ENCODE results near the gene SUPT3H.

SUPT3H gene

GRCh38 chr6:45320349-45320748 lies 57.4 kb downstream of the SUPT3H start:
- TF ChIP-seq CTCF (IDR thresholded peaks at IDR 0.05; ENCODE audit: control extremely low read depth, extremely low read depth, low read depth, missing control alignments), result no peak
- DNase-seq (ENCODE audit: extremely low spot score), result no peak
- CTCF ChIA-PET, result no interaction called here
- POLR2A ChIA-PET, result no interaction called here

- POLR2A ChIA-PET, result no interaction called here
- CTCF ChIA-PET, result no interaction called here
- TF ChIP-seq CTCF (IDR thresholded peaks at IDR 0.05; ENCODE audit: control extremely low read depth, extremely low read depth, low read depth, missing control alignments), result no peak
- no peak for DNase-seq (ENCODE audit: extremely low spot score)
Measured at GRCh38 chr6:45314146-45314545, 63.6 kb downstream of the SUPT3H start.

GRCh38 chr6:45310118-45310788 lies 67.5 kb downstream of the SUPT3H start:
- DNase-seq (ENCODE audit: extremely low spot score), result no peak
- POLR2A ChIA-PET, result no interaction called here
- CTCF ChIA-PET, result no interaction called here
- no peak for TF ChIP-seq CTCF (IDR thresholded peaks at IDR 0.05; ENCODE audit: control extremely low read depth, extremely low read depth, low read depth, missing control alignments)

GRCh38 chr6:45305546-45305945 lies 72.2 kb downstream of the SUPT3H start:
- POLR2A ChIA-PET, result no interaction called here
- CTCF ChIA-PET, result interaction anchor here (1.2 kb wide), 1 partner anchor 34 kb away, joined by 3 read pairs; no protein-coding TSS in a partner anchor
- DNase-seq (ENCODE audit: extremely low spot score), result no peak
- TF ChIP-seq CTCF (IDR thresholded peaks at IDR 0.05; ENCODE audit: control extremely low read depth, extremely low read depth, low read depth, missing control alignments), result no peak

GRCh38 chr6:45302832-45303231 lies 74.9 kb downstream of the SUPT3H start:
- TF ChIP-seq CTCF (IDR thresholded peaks at IDR 0.05; ENCODE audit: control extremely low read depth, extremely low read depth, low read depth, missing control alignments), result no peak
- no peak for DNase-seq (ENCODE audit: extremely low spot score)
- ChIA-PET POLR2A (no interaction called here), CTCF (no interaction called here)

- ChIA-PET POLR2A (no interaction called here), CTCF (no interaction called here)
- no peak for TF ChIP-seq CTCF (IDR thresholded peaks at IDR 0.05; ENCODE audit: control extremely low read depth, extremely low read depth, low read depth, missing control alignments)
- no peak for DNase-seq (ENCODE audit: extremely low spot score)
Measured at GRCh38 chr6:45301348-45302142, 76.2 kb downstream of the SUPT3H start.
